GM21526 (cell line): ENCODE measurements around the gene ISX.
"Not testable (repeated sequence)": the region's sequence is repeated elsewhere in the genome, so short reads cannot be mapped to it uniquely, and the experiment has no call there.

Source experiments
- ATAC-seq: cut with Tn5 transposase; IDR thresholded peaks from one replicate; pipeline ENCODE4 v1.9.1; 2021; ENCODE audit warnings: moderate library complexity; ENCODE audit not compliant: unreplicated experiment, low FRiP score

The ISX gene

DNA sequence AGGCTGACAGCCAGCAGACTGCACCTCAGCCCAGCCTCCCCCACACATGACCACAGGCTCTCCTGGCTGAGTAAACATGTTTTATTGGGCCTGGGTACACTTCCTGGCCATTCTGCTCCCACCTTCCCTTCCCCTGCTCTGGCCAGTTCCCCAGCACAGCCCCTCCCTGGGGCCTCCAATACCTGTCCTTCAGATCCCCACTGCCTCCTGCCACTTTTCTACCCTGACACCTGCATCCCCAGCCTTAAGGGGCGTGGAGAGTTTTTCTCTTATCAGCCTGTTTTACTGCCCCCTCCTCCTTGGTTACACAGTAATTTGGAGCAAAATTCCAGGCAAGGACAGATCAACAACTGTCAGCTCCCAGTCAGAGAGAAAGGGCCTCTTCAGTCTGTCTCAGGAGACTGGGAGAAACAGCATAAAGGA lies at the start of gene ISX:
TSS of gene ISX (plus strand) at position 363 of the 423 bp plus-strand sequence. CDS start 930 bp downstream, outside the sequence.
- no peak for ATAC-seq

DNA sequence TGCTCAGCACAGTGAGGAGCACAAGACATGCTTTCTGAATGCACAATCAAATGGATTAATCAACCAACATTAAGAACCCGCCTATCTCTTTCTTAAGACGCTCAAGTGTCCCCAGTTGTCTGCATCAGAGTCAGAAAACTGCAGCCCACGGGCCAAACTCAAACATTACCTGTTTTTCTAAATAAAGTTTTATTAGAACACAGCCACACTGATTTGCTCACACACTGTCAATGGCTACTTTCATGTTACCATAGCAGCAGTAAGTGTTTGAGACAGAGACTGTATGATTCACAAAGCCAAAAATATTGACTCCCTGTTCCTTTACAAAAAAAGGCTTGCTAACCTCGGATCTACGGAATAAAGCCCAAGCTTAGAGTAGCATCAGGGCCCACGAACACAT lies 49.0 kb upstream of the ISX start:
- ATAC-seq = no peak

DNA sequence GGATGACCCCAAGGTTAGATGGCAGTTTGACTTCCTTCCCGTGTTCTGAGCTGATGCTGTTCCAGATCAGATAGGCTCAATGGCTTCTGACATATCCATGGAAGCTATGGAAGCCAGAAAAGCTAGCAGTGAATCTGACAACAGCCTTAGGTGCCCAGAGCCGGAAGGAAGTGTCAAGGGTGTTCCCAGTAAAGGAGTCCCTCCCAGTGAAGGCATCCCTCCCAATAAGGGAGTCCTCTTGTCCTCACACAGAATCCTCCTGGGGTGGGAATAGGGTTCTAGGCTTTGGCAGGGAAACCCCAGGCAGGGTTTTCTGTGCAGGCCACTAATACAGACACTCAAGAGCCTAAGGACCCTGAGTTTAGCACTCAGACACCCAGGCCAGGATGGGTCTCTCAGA lies 47.0 kb upstream of the ISX start:
- no peak for ATAC-seq

DNA sequence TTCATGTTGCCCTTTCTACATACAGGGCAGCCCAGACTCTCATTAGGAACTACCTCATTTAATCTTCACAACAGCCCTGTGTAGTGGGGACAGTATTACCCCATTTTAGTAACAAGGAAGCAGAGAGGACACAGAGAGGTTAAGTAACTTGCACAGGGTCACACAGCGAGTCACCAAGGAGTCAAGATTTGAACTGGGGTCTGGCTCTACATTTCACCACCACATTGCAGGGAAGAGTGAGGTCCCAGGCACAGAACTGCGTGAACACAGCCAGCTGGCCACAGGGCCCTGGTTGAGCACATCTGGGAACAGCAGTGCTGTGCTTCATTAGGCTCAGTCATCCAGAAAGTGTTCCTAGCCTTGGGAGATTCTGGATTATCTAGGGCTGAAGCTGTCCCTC lies 45.4 kb upstream of the ISX start:
- ATAC-seq = no peak

DNA sequence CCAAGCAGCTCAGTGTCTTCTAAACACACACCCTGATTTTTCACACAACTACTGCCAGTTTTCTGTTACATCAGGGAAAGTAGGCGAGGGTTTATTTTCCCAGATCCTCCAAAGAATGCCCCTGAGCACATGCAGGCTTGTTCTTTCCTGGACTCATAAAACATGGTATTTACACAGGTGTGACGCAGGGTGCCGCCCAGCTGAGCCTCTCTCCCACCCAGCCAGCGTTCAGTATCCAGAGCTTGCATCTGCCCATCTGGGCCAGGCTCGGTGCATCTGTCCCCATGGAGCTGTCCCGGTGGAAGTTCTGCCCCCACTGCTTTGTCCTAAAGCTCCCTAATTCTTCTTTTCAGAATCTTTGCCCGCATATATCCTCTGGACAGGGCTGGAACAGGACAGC lies 44.8 kb upstream of the ISX start:
- no peak for ATAC-seq

DNA sequence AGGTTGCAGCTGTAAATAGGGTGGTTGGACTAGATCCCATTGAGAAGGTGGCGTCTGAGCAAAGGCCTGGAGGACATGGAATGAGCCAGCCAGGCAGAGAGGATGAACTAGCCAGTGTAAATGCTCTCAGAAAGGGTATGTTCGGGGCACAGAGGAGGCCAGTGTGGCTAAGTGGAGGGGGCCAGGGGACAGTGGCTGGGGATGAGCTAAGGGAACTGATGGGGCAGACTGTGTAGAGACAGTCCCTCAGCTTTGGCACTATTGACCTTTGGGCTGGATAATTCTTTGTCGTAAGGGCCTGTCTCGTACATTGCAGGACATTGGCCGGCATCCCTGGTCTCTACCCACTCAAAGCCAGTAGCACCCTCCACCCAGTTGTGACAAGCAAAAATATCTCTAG lies 43.7 kb upstream of the ISX start:
- no peak for ATAC-seq

DNA sequence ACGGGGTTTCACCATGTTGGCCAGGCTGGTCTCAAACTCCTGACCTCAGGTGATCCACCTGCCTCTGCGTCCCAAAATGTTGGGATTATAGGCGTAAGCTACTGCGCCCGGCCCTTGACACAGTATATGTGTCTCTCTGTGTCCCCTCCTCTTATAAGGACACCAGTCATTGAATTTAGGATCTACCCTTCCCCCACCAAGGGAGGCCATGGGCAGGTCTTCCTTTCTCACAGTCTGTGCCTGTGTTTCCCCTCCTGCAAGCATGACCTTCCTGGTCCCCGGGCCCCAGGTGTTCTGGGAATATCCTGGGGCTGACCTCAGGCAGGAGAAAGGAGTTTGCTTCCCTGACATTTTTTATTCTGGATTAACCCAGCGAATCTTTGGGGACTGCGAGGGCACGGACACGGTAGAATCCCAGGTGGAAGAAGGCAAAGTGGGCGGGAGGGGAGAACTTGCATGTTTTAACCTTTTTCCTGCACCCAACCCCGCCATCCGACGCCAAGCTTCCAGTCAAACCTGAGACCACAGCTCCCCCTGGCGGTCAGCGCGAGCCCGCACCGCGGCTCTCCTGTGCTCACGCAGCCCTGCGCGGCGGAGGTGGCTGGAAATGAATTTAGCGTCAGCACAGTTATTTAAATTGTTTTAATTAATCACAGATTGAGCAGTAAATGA lies 42.1 kb upstream of the ISX start:
- no peak for ATAC-seq

DNA sequence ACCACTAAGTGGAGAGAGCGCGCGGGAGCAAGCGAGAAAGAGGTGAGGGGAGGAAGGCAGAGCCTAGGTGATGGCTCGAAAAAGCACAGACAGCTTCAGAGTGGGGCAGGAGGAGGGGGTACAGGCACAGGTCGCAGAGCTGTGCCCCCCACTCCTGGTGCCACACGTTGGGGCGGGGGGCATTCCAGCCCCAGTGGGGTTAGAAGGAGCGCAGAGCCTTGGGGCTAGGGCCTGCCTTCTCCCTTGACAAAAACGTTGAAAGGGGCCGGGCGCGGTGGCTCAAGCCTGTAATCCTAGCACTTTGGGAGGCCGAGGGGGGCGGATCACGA lies 41.6 kb upstream of the ISX start:
- ATAC-seq = no peak

DNA sequence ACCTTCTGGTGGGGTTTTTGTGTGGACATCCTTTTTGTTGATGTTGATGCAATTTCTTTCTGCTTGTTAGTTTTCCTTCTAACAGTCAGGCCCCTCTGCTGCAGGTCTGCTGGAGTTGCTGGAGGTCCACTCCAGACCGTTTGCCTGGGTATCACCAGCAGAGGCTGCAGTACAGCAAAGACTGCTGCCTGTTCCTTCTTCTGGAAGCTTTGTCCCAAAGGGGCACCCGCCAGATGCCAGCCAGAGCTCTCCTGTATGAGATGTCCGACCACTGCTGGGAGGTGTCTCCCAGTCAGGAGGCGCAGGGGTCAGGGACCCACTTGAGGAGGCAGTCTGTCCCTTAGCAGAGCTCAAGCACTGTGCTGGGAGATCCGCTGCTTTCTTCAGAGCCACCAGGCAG lies 35.8 kb upstream of the ISX start:
- not testable (repeated sequence) for ATAC-seq

DNA sequence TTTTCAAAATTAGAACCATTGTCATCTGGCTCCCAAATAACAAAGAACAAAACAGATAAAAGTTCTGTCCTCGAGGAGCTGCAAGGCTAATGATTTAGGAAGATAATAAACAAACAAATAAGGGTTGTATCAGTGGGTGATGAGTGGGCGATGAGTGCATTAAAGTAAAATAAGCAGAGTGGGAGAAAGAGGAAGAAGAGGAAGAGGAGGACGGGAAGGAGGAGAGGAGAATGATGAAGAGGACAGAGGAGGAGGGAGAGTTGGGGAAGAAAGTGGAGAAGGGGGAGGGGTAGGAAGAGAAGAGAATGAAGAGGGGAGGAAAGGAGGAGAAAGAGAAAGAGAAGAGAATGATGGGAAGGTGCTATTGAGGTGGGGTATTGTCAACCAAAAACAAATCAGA lies 33.4 kb upstream of the ISX start:
- ATAC-seq = no peak

DNA sequence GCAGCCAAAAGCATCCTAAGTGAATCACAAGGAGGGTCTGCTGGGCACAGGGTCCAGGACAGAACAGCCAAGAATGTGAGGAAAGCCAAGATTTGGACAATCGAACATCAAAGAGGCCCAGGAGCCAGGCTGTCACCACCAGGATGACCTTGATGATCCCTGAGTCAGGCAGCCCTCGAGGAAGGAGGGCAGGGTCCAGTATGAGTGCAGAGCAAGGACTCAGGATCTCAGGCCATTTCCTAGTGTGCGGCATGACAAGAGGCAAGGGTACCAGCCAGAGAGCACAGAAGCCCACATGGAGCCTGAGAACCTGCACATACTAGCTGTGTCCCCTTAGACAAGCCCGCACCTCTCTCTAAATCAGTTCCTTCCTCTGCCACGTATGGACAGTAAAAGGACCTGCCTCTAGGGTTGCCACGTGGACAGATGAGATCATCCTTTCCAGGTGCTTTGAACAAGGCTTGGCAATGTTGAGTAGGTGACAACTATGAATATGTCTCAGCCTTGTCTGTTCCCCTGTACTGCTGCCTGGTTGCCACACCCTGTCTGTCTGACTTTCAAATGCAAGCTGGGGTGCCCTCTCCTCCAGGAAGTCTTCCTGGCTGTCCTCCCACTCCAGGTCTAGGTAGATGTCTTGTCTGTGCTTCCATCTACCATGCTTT lies 32.2 kb upstream of the ISX start:
- ATAC-seq = no peak

DNA sequence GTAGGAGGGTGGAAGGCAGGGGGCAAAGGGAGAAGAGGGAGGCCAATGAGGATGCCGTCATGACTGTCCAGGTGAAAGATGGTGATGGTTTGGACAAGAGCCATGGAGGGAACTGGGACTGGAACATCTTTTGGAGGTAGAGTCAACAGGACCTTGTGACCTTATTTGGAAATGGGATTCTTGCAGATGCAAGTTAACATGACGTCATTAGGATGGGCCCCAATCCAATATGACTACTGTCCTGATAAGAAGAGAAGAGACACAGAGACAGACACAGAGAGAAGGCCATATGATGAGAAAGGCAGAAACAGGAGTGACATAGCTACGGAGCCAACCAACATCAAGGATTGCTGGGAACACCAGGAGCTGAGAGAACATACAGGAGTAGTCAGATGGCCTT lies 31.0 kb upstream of the ISX start:
- no peak for ATAC-seq

DNA sequence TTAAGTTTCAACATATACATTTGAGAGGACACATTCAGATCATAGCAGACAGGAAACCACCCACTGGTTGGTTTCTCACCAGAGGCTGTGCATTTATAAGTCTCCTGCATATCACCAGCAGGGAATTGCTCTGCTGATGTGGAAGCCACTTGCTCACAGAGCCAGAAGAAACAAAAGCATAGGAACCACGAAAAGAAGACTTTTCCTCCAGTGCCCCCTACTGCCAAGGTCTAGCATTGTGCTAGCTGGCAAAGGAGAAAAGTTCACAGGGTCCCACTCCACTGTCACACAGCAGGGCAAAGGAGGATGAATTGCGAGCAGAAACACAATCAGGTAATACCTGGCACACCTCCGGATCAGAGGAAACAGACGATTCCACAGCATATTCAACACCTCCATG lies 28.9 kb upstream of the ISX start:
- no peak for ATAC-seq

DNA sequence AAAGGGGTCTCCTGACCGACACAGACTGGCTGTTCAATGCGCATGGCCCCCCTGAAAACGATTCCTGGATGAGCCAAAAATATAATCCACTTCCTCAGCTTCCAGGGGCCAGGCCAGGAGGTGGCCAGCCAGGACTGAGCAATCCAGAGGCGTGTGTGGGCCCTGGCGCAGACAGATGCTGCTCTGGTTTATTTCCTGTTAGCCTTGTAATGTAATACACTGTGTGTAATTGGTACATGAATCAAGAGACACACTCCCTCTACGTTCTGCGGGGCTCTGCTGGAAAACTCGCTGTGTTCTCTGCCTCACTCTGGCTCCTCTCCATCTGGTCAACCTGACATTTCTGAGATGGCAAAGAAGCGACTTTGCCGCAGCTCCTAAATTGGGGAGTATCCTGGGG lies 26.3 kb upstream of the ISX start:
- no peak for ATAC-seq

DNA sequence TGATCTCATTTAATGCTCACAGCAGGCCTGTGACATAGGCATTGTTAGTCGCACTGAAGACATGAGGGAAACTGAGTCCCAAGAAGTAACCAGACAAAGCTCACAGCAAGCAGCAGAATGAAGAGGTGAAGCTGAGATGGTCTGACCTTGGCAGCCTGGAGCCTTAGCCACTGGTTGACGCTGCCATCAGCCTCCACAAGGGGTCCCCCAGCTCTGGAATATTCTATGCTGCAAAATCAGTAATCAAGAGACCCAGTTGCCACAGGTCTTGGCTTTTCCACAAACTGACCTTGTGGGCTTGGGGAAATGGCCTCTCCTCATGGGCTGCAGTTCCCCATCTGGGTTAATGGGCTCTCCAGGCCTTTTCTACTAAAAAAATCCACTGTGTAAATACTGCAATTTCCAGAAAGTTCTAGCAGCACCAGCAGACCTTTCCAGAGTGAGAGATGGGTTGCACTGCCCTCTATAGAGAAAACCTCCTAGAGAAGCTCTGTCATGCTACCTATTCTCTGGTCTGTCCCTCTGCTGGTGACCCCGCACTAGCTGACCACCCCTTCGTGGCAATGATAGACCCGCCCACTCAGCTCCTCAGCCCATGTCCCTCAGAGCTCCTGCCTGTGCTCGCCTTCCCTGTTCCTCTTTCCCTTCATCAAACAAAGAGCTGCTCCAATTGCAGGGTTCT lies 22.6 kb upstream of the ISX start:
- ATAC-seq = no peak

DNA sequence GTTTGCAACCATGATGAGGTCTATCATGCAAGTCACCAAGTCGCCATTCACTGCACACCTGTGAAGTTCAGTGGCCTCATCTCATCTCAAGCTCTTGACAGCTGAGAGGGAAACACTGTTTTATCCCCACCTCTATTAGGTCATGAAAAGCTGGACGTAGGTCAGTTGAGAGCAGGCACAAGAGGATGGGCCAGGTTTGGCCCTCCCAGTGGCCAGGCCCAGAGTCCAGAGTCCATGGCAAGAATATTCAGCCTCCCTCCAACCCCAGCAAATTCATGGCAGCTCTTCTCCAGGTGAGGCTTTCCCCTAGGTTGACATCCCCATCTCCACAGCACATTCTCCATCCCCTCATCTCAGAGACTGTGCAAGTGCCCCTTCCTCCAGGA lies 22.0 kb upstream of the ISX start:
- ATAC-seq = no peak

DNA sequence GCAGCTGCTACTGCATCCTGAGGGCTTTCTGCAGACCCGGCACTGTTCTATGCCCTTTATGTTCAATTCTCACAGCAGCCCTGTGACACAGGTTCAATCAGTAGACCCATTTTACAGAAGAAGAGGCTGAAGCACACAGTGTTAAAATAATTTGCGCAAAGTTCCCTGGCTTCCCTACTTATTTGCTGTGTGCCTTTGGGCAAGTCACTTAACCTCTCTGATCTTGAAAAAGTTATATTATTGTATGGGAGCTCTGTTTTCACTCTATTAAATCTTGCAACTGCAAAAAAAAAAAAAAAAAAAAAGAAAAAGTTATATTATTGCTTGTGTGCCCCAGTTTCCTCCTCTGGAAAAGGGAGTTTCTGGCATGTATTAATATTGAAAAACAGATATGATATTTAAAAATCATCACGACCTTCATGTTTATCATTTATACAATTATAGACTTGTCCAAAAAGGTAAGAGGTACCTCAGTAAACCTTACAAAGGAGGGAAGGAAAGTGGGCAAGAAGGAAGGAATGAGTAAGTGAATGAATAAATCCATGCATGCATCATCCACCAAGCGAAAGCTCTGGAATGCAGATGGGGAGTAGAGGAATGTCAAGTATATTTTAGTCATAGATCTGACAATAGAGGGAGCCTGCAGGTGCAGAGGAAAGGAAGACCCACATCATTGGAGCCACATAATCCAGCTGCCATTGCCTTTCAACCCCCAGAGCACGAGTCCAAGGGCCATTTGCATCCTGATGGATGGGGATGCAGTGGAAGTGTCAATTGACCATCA lies 21.2 kb upstream of the ISX start:
- no peak for ATAC-seq

DNA sequence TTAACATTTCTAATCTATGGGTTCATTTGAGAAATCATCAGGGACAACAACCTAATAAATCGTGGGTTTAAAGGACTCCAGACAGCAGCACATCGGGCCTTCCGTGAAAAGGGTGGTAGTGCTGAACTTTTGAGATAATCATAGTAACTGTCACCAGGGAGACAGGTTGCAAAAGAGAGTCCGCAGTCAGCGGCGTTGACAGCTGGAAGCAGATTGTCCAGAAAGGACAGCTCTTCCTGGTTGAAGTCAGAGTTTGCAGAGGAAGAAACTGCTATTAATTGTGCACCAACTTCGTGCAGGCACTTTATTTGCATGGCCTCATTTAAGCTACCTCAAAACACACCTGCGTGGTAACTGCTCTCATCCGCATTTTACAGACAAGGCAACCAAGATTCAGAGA lies 20.5 kb upstream of the ISX start:
- ATAC-seq = no peak

DNA sequence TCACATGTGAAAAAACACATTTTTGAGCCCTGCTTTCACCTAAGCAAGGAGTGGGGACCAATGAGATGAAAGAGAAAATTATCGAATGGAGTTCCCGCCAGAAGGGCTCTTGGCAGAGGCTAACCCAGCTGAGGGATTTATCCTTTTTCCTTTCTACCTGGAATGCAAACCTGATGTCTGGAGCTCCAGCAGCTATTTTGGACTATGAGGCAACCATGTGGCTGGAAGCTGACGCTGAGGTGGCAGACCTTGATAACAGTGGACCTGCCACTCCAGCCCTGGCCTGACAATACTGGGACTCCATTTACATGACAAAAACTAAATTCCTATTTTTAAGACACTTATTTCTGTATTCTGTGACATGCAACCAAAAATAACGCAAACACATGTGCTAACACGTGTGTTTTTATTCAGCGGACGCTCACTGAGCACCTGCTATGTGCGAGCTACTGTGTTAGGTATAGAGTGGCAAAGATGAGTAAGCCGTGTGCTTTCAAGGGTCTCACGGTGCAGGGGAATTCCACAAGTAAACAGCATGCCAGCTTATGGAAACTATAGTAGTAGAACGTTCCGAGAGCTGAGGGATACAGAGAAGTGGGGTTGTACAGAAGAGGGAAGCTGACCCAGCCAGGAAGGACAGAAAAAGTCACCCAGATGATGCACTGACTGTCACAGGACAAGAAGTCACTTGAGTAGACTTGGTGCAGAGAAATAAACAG lies 19.1 kb upstream of the ISX start:
- ATAC-seq = no peak

DNA sequence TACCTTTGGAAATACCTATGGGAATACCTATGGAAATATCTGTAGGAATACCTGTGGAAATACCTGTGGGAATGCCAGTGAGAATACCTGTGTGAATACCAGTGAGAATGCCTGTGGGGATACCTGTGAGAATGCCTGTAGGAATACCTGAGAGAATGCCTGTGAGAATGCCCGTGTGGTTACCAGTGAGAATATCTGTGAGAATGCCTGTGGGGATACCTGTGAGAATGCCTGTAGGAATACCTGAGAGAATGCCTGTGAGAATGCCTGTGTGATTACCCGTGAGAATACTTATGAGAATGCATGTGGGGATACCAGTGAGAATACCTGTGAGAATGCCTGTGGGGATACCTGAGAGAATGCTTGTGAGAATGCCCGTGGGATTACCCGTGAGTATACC lies 15.9 kb upstream of the ISX start:
- ATAC-seq = not testable (repeated sequence)
